Mesenchymal stem cell (in vitro differentiated cells and primary cell): ENCODE data around the gene RPS27L.
"Not testable (repeated sequence)": the region's sequence is repeated elsewhere in the genome, so short reads cannot be mapped to it uniquely, and the experiment has no call there.

Source experiments
- DNase-seq: peaks from one replicate; pipeline ENCODE4 v3.0.0-alpha.2; 2013
- H2AFZ ChIP-seq: one replicate; pipeline ENCODE4 v1.6.1; 2013; ENCODE audit warnings: low read depth, mild to moderate bottlenecking, control low read depth, inconsistent platforms, low read length, moderate library complexity
- H2AK5ac ChIP-seq: 2 replicates; pipeline ENCODE4 v1.6.1; 2013; ENCODE audit warnings: low read length, moderate library complexity, mild to moderate bottlenecking, inconsistent platforms; ENCODE audit not compliant: severe bottlenecking
- H2BK120ac ChIP-seq: one replicate; pipeline ENCODE4 v1.6.1; 2013; ENCODE audit warnings: low read depth, mild to moderate bottlenecking, inconsistent platforms, low read length, moderate library complexity
- H2BK12ac ChIP-seq, 2 experiments: one replicate each; pipeline ENCODE4 v1.6.1; 2013; ENCODE audit warnings: inconsistent platforms in 2 of 2, low read length in 2 of 2, mild to moderate bottlenecking in 2 of 2, moderate library complexity in 2 of 2, control low read depth in 1 of 2
- H2BK15ac ChIP-seq: one replicate; pipeline ENCODE4 v1.6.1; 2013; ENCODE audit warnings: mild to moderate bottlenecking, low read depth, inconsistent platforms; ENCODE audit not compliant: poor library complexity, severe bottlenecking
- H2BK5ac ChIP-seq: 2 replicates; pipeline ENCODE4 v1.6.1; 2013; ENCODE audit warnings: low read depth, mild to moderate bottlenecking, low read length, control low read depth, inconsistent platforms; ENCODE audit not compliant: poor library complexity, severe bottlenecking
- H3K14ac ChIP-seq, 2 experiments: one replicate each; pipeline ENCODE4 v1.6.1; 2013; ENCODE audit warnings: inconsistent platforms in 2 of 2, low read length in 2 of 2, control low read depth in 1 of 2, mild to moderate bottlenecking in 1 of 2, moderate library complexity in 1 of 2
- H3K18ac ChIP-seq, 2 experiments: one replicate each; pipeline ENCODE4 v1.6.1; 2013; ENCODE audit warnings: inconsistent platforms in 2 of 2, low read length in 2 of 2, control low read depth in 1 of 2, low read depth in 1 of 2, mild to moderate bottlenecking in 1 of 2
- H3K23ac ChIP-seq, 2 experiments: one replicate each; pipeline ENCODE4 v1.6.1; 2013; ENCODE audit warnings: inconsistent platforms in 2 of 2, low read length in 2 of 2, mild to moderate bottlenecking in 2 of 2, moderate library complexity in 2 of 2, control low read depth in 1 of 2
- H3K27ac ChIP-seq: 2 replicates; pipeline ENCODE4 v1.5.1; 2013; ENCODE audit warnings: mild to moderate bottlenecking, moderate library complexity, low read length, control low read depth, inconsistent platforms; ENCODE audit not compliant: poor library complexity, severe bottlenecking
- H3K27me3 ChIP-seq, 2 experiments: 2 replicates each; pipeline versions ENCODE4 v1.6.1 to v1.7.0; 2013; ENCODE audit warnings: low read length in 2 of 2, mild to moderate bottlenecking in 2 of 2, moderate library complexity in 2 of 2, control low read depth in 1 of 2, inconsistent platforms in 1 of 2; ENCODE audit not compliant: control insufficient read depth in 1 of 2, insufficient read depth in 1 of 2
- H3K36me3 ChIP-seq, 2 experiments: 2 replicates each; pipeline versions ENCODE4 v1.6.1 to v1.7.0; 2013; ENCODE audit warnings: low read length in 2 of 2, control low read depth in 1 of 2, inconsistent platforms in 1 of 2, low read depth in 1 of 2, mild to moderate bottlenecking in 1 of 2; ENCODE audit not compliant: insufficient read depth in 2 of 2, control insufficient read depth in 1 of 2
- H3K4ac ChIP-seq, 2 experiments: one replicate each; pipeline ENCODE4 v1.6.1; 2013; ENCODE audit warnings: inconsistent platforms in 2 of 2, low read length in 2 of 2, mild to moderate bottlenecking in 2 of 2, moderate library complexity in 2 of 2, control low read depth in 1 of 2, low read depth in 1 of 2
- H3K4me1 ChIP-seq: 2 replicates; pipeline ENCODE4 v1.6.1; 2013; ENCODE audit warnings: low read depth, low read length, control low read depth; ENCODE audit not compliant: control insufficient read depth, insufficient read depth
- H3K4me2 ChIP-seq: 2 replicates; pipeline ENCODE4 v1.6.1; 2013; ENCODE audit warnings: low read length, mild to moderate bottlenecking, inconsistent platforms; ENCODE audit not compliant: poor library complexity, severe bottlenecking
- H3K4me3 ChIP-seq, 2 experiments: 2 replicates each; pipeline versions ENCODE4 v1.5.1 to v1.7.0; 2013; ENCODE audit warnings: low read length in 2 of 2, mild to moderate bottlenecking in 2 of 2, control low read depth in 1 of 2, low read depth in 1 of 2; ENCODE audit not compliant: insufficient read depth in 1 of 2
- H3K79me1 ChIP-seq: replicated peaks from 2 replicates; pipeline ENCODE4 v1.6.1; 2013; ENCODE audit warnings: mild to moderate bottlenecking, control low read depth, low read length, inconsistent platforms; ENCODE audit not compliant: poor library complexity, severe bottlenecking
- H3K9ac ChIP-seq: 2 replicates; pipeline ENCODE4 v1.7.0; 2013; ENCODE audit warnings: mild to moderate bottlenecking, low read length, moderate library complexity
- H3K9me3 ChIP-seq: 2 replicates; pipeline ENCODE4 v1.7.0; 2013; ENCODE audit warnings: mild to moderate bottlenecking, low read length; ENCODE audit not compliant: control insufficient read depth
- H4K8ac ChIP-seq: one replicate; pipeline ENCODE4 v1.6.1; 2013; ENCODE audit warnings: inconsistent platforms, mild to moderate bottlenecking, low read length, moderate library complexity
- H4K91ac ChIP-seq: one replicate; pipeline ENCODE4 v1.6.1; 2013; ENCODE audit warnings: mild to moderate bottlenecking, low read length, inconsistent platforms
- WGBS: methylation state at CpG from one replicate; pipeline ENCODE4 v1.1.7; 2013; ENCODE audit warnings: mixed read lengths; 5-methylcytosine and 5-hydroxymethylcytosine counted together

Gene RPS27L

DNA sequence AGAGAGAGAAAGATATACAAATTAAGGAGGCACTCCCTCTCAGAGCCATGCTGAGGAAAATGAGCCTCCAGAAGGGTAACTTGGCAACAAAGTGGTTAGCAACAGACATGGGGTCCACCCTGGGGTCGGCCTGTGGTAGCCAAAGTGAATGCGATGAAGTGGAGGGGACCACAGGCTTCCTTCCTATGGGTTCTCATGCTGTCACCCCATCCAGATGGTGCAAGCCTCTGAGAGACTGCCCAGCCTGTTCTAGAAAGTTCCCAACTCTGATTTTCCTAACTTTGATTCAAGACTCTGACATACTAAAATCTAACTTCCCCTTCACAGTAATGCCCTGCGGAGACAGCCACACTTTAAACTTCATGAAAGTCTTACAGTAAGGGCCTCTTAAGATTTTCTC is 53.9 kb downstream of the RPS27L start:
- H3K27me3 ChIP-seq: no peaks in the 10 kb centered on the region
- no peak for DNase-seq
- H4K91ac ChIP-seq: no peak overlapping the region
- no peak overlapping the region for H4K8ac ChIP-seq
- no peak overlapping the region for H3K27ac ChIP-seq
- H3K4me3 ChIP-seq: no peak overlapping the region
- peaks cover 3% of the 10 kb centered on the region for H3K4me1 ChIP-seq
- H3K4me2 ChIP-seq: no peak overlapping the region
- no peak overlapping the region for H3K18ac ChIP-seq
- H2AK5ac ChIP-seq: peak overlapping the region; percentile 71
- no peak overlapping the region for H3K9ac ChIP-seq
- 90% methylated on average over 3 of the region's 3 CpGs for WGBS
- no peaks in the 10 kb centered on the region for H3K79me1 ChIP-seq
- H2BK5ac ChIP-seq: no peak overlapping the region
- H2BK15ac ChIP-seq: no peak overlapping the region
- H3K14ac ChIP-seq: no peak overlapping the region
- H3K23ac ChIP-seq: no peak overlapping the region
- H2AFZ ChIP-seq: no peak overlapping the region
- no peaks in the 10 kb centered on the region for H3K36me3 ChIP-seq
- no peak overlapping the region for H2BK120ac ChIP-seq
- H3K4ac ChIP-seq: no peak overlapping the region
- no peaks in the 10 kb centered on the region for H3K9me3 ChIP-seq
- H2BK12ac ChIP-seq: no peak overlapping the region

DNA sequence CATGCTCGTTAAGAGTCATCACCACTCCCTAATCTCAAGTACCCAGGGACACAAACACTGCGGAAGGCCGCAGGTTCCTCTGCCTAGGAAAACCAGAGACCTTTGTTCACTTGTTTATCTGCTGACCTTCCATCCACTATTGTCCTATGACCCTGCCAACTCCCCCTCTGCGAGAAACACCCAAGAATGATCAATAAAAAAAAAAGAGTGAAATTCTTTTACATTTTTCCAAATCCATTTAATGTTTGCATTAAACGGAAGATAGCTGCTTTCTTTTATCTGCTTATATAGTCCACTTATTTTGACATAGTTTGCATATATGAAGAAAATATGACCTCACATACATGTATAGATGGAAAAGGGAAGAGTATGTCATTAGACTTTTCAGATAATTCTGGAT is 57.7 kb downstream of the RPS27L start:
- H3K4me2 ChIP-seq, H3K14ac ChIP-seq, H3K4ac ChIP-seq, H3K4me1 ChIP-seq, H2AFZ ChIP-seq, H3K9ac ChIP-seq, H2BK120ac ChIP-seq, H3K18ac ChIP-seq, H3K36me3 ChIP-seq, H3K27me3 ChIP-seq, H3K9me3 ChIP-seq, H2AK5ac ChIP-seq, H2BK5ac ChIP-seq, H3K23ac ChIP-seq, H4K91ac ChIP-seq, H4K8ac ChIP-seq, H3K4me3 ChIP-seq, DNase-seq, H3K79me1 ChIP-seq, H2BK15ac ChIP-seq, H3K27ac ChIP-seq, H2BK12ac ChIP-seq: not testable (repeated sequence)
- WGBS: 100% methylated on average over 1 of the region's 5 CpGs

DNA sequence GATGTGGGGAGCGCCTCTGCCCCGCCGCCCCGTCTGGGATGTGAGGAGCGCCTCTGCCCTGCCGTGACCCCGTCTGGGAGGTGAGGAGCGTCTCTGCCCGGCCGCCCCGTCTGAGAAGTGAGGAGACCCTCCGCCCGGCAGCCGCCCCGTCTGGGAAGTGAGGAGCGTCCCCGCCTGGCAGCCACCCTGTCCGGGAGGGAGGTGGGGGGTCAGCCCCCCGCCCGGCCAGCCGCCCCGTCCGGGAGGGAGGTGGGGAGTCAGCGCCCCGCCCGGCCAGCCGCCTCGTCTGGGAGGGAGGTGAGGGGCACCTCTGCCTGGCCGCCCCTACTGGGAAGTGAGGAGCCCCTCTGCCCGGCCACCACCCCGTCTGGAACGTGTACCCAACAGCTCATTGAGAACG is 58.4 kb downstream of the RPS27L start:
- not testable (repeated sequence) for H3K4me3 ChIP-seq, H2BK15ac ChIP-seq, H4K8ac ChIP-seq

More for the DNA sequence above, 58.4 kb downstream of the RPS27L start:
- H2AK5ac ChIP-seq, H3K9ac ChIP-seq, H3K27me3 ChIP-seq, H3K14ac ChIP-seq, H3K4ac ChIP-seq, H3K36me3 ChIP-seq, H4K91ac ChIP-seq, H3K18ac ChIP-seq, DNase-seq, H3K4me1 ChIP-seq, H3K23ac ChIP-seq, H2BK120ac ChIP-seq, H2BK5ac ChIP-seq, H3K27ac ChIP-seq, H3K9me3 ChIP-seq, H2BK12ac ChIP-seq, H3K79me1 ChIP-seq, H3K4me2 ChIP-seq, H2AFZ ChIP-seq: not testable (repeated sequence)
- 91% methylated on average over 26 of the region's 33 CpGs for WGBS
